Astrocyte (in vitro differentiated cells and primary cell): Measurements from ENCODE around the gene TMEM183A. TPM values are rescaled to one million over a fixed set of nuclear protein-coding genes. Genes with fewer than 3 reads are reported as not detected.

Experiments used
- DNase-seq: peaks from one replicate; pipeline ENCODE4 v3.0.0-alpha.2; 2010; ENCODE audit warnings: low read depth
- FAIRE-seq: peaks from 2 replicates; lab custom pipeline; 2011; peaks lifted over from hg19 to GRCh38; lab: Jason Lieb, UNC
- H2AFZ ChIP-seq: 2 replicates; pipeline ENCODE4 v1.6.0; 2012; ENCODE audit warnings: low read depth, low read length, inconsistent platforms
- H3K27ac ChIP-seq: 2 replicates; pipeline ENCODE4 v1.5.1; 2011; ENCODE audit warnings: low read depth, low read length, inconsistent platforms
- H3K27me3 ChIP-seq: 2 replicates; pipeline ENCODE4 v1.6.0; 2011; ENCODE audit warnings: low read length, inconsistent platforms; ENCODE audit not compliant: insufficient read depth
- H3K36me3 ChIP-seq: 2 replicates; pipeline ENCODE4 v1.5.1; 2011; ENCODE audit warnings: low read length, inconsistent platforms; ENCODE audit not compliant: insufficient read depth
- H3K4me1 ChIP-seq: 2 replicates; pipeline ENCODE4 v1.5.1; 2011; ENCODE audit warnings: low read length, inconsistent platforms; ENCODE audit not compliant: insufficient read depth
- H3K4me2 ChIP-seq: 2 replicates; pipeline ENCODE4 v1.6.0; 2012; ENCODE audit warnings: low read length, inconsistent platforms
- H3K4me3 ChIP-seq: 2 replicates; pipeline ENCODE4 v1.5.1; 2011; ENCODE audit warnings: low read depth, mild to moderate bottlenecking, low read length, inconsistent platforms; ENCODE audit not compliant: insufficient read depth
- H3K79me2 ChIP-seq: 2 replicates; pipeline ENCODE4 v1.6.0; 2012; ENCODE audit warnings: mild to moderate bottlenecking, low read length, inconsistent platforms; ENCODE audit not compliant: insufficient read depth
- H3K9ac ChIP-seq: 2 replicates; pipeline ENCODE4 v1.6.0; 2012; ENCODE audit warnings: mild to moderate bottlenecking, low read length, inconsistent platforms
- H3K9me3 ChIP-seq: 2 replicates; pipeline ENCODE4 v1.5.1; 2012; ENCODE audit warnings: low read depth, mild to moderate bottlenecking, low read length, inconsistent platforms; ENCODE audit not compliant: insufficient read depth
- H4K20me1 ChIP-seq: 2 replicates; pipeline ENCODE4 v1.6.0; 2012; ENCODE audit warnings: low read length, inconsistent platforms; ENCODE audit not compliant: insufficient read depth
- H3K27ac Mint-ChIP-seq: one replicate; pipeline ENCODE4 v1.8.0; 2021; ENCODE audit warnings: mild to moderate bottlenecking, mixed read lengths; ENCODE audit not compliant: unreplicated experiment
- H3K27me3 Mint-ChIP-seq: one replicate; pipeline ENCODE4 v1.8.0; 2021; ENCODE audit warnings: low read depth, mixed read lengths; ENCODE audit not compliant: unreplicated experiment
- H3K36me3 Mint-ChIP-seq: one replicate; pipeline ENCODE4 v1.8.0; 2021; ENCODE audit warnings: low read depth, mixed read lengths; ENCODE audit not compliant: unreplicated experiment
- H3K4me1 Mint-ChIP-seq: one replicate; pipeline ENCODE4 v1.8.0; 2021; ENCODE audit warnings: low read depth, mixed read lengths; ENCODE audit not compliant: unreplicated experiment
- H3K4me3 Mint-ChIP-seq: one replicate; pipeline ENCODE4 v1.8.0; 2021; ENCODE audit warnings: mild to moderate bottlenecking, moderate library complexity, mixed read lengths; ENCODE audit not compliant: unreplicated experiment
- H3K9me3 Mint-ChIP-seq: one replicate; pipeline ENCODE4 v1.8.0; 2021; ENCODE audit warnings: mild to moderate bottlenecking, mixed read lengths; ENCODE audit not compliant: unreplicated experiment
- EZH2 ChIP-seq: IDR thresholded peaks from 2 replicates; pipeline ENCODE4 v1.6.1; 2012; ENCODE audit warnings: mild to moderate bottlenecking, low read length, inconsistent platforms; ENCODE audit not compliant: insufficient read depth
- total RNA-seq: library from RNA; stranded (reverse); gene quantifications from 2 replicates; pipeline ENCODE4 v1.2.1, GENCODE V29; 2021
- TF ChIP-seq, protein P1 (sequence below): IDR thresholded peaks from 2 replicates; pipeline ENCODE4 v1.5.1; 2011; ENCODE audit warnings: low read depth, mild to moderate bottlenecking, inconsistent platforms, low read length, moderate library complexity; ENCODE audit not compliant: insufficient read depth

Gene TMEM183A
- total RNA-seq, 1 donor from 2014 or later, result 68.6 TPM

- H3K9ac ChIP-seq, result no peak overlapping the region
- H3K27ac ChIP-seq, result no peak overlapping the region
- no peak for FAIRE-seq
- DNase-seq, result no peak
- H3K4me1 ChIP-seq, result no peaks in the 10 kb centered on the region
- H3K4me1 Mint-ChIP-seq, result peaks cover 6% of the 10 kb centered on the region
- TF ChIP-seq, protein P1, sequence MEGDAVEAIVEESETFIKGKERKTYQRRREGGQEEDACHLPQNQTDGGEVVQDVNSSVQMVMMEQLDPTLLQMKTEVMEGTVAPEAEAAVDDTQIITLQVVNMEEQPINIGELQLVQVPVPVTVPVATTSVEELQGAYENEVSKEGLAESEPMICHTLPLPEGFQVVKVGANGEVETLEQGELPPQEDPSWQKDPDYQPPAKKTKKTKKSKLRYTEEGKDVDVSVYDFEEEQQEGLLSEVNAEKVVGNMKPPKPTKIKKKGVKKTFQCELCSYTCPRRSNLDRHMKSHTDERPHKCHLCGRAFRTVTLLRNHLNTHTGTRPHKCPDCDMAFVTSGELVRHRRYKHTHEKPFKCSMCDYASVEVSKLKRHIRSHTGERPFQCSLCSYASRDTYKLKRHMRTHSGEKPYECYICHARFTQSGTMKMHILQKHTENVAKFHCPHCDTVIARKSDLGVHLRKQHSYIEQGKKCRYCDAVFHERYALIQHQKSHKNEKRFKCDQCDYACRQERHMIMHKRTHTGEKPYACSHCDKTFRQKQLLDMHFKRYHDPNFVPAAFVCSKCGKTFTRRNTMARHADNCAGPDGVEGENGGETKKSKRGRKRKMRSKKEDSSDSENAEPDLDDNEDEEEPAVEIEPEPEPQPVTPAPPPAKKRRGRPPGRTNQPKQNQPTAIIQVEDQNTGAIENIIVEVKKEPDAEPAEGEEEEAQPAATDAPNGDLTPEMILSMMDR, result no peak
- TF ChIP-seq EZH2, result no peak
- no peaks in the 10 kb centered on the region for H4K20me1 ChIP-seq
- H3K9me3 Mint-ChIP-seq, result peaks cover 2% of the 10 kb centered on the region
- peaks cover 43% of the 10 kb centered on the region for H3K27me3 ChIP-seq
- H3K4me2 ChIP-seq, result no peak overlapping the region
- H3K4me3 Mint-ChIP-seq, result no peak overlapping the region
- H3K36me3 Mint-ChIP-seq, result no peaks in the 10 kb centered on the region
- H3K79me2 ChIP-seq, result no peaks in the 10 kb centered on the region
- H3K4me3 ChIP-seq, result no peak overlapping the region
- no peak overlapping the region for H3K27ac Mint-ChIP-seq
- no peak overlapping the region for H2AFZ ChIP-seq
- peaks cover 26% of the 10 kb centered on the region for H3K27me3 Mint-ChIP-seq
- H3K36me3 ChIP-seq, result no peaks in the 10 kb centered on the region
- H3K9me3 ChIP-seq, result no peaks in the 10 kb centered on the region
Observed at GRCh38 chr1:202991112-202991511, 16.1 kb upstream of the TMEM183A start.

GRCh38 chr1:202994756-202995155 lies 12.4 kb upstream of the TMEM183A start:
- Histone ChIP-seq H3K36me3 (no peaks in the 10 kb centered on the region), H3K9ac (no peak overlapping the region), H3K4me3 (no peak overlapping the region), H3K4me2 (no peak overlapping the region), H3K4me1 (no peaks in the 10 kb centered on the region), H2AFZ (no peak overlapping the region), H3K27me3 (peaks cover 44% of the 10 kb centered on the region), H4K20me1 (no peaks in the 10 kb centered on the region), H3K27ac (no peak overlapping the region), H3K9me3 (no peaks in the 10 kb centered on the region), H3K79me2 (no peaks in the 10 kb centered on the region)
- H3K36me3 Mint-ChIP-seq, result no peaks in the 10 kb centered on the region
- peaks cover 17% of the 10 kb centered on the region for H3K27me3 Mint-ChIP-seq
- H3K4me1 Mint-ChIP-seq, result peaks cover 8% of the 10 kb centered on the region
- FAIRE-seq (no peak), DNase-seq (no peak)
- H3K4me3 Mint-ChIP-seq, result no peak overlapping the region
- H3K9me3 Mint-ChIP-seq, result no peaks in the 10 kb centered on the region
- no peak overlapping the region for H3K27ac Mint-ChIP-seq
- no peak for TF ChIP-seq EZH2
- TF ChIP-seq, protein P1, result no peak

GRCh38 chr1:202998836-202999750 lies 8.1 kb upstream of the TMEM183A start:
- Mint-ChIP-seq H3K36me3 (no peaks in the 10 kb centered on the region), H3K4me3 (no peak overlapping the region), H3K27ac (no peak overlapping the region), H3K4me1 (peaks cover 6% of the 10 kb centered on the region), H3K9me3 (no peaks in the 10 kb centered on the region), H3K27me3 (peaks cover 17% of the 10 kb centered on the region)
- FAIRE-seq (no peak), DNase-seq (peak; percentile 12)
- Histone ChIP-seq H3K9me3 (no peaks in the 10 kb centered on the region), H3K4me2 (peak overlapping the region; percentile 67), H3K79me2 (no peaks in the 10 kb centered on the region), H3K36me3 (no peaks in the 10 kb centered on the region), H3K27ac (no peak overlapping the region), H2AFZ (peak overlapping the region; percentile 67), H4K20me1 (no peaks in the 10 kb centered on the region), H3K27me3 (peaks cover 28% of the 10 kb centered on the region), H3K4me3 (no peak overlapping the region), H3K9ac (peak overlapping the region; percentile 5), H3K4me1 (no peaks in the 10 kb centered on the region)
- no peak for TF ChIP-seq EZH2
- TF ChIP-seq, protein P1, result peak; percentile 85
